Lung (tissue), 12 donors: ENCODE results near the gene KYNU. TPM values are rescaled to one million over a fixed set of nuclear protein-coding genes. Genes with fewer than 3 reads are reported as not detected.

Experiments used
- ATAC-seq: fragments of 200-7000 bp; cut with Tn5 transposase; one replicate; pipeline ENCODE4 v1.9.1; 2020; ENCODE audit warnings: moderate number of reproducible peaks; ENCODE audit not compliant: insufficient read depth, low FRiP score
- DNase-seq, 3 donors: peaks; one replicate each; pipeline ENCODE4 v3.0.0-alpha.2; 2013 to 2017
- H3K27ac ChIP-seq, 2 donors: one replicate each; pipeline ENCODE4 v1.5.1; 2013; ENCODE audit warnings: mild to moderate bottlenecking in 2 of 2, moderate library complexity in 2 of 2, control low read depth in 1 of 2, inconsistent platforms in 1 of 2, low read depth in 1 of 2, low read length in 1 of 2
- H3K27me3 ChIP-seq, 3 donors: one replicate each; pipeline ENCODE4 v1.5.1; 2013; ENCODE audit warnings: low read length in 2 of 3; ENCODE audit not compliant: control insufficient read depth in 3 of 3, insufficient read depth in 3 of 3
- H3K36me3 ChIP-seq, 4 donors: one replicate each; pipeline ENCODE4 v1.5.1; 2013; ENCODE audit warnings: low read length in 4 of 4, mild to moderate bottlenecking in 1 of 4, moderate library complexity in 1 of 4; ENCODE audit not compliant: control insufficient read depth in 4 of 4, insufficient read depth in 4 of 4
- H3K4me1 ChIP-seq, 5 donors: one replicate each; pipeline ENCODE4 v1.5.1; 2013; ENCODE audit warnings: low read length in 5 of 5, mild to moderate bottlenecking in 2 of 5, moderate library complexity in 1 of 5; ENCODE audit not compliant: control insufficient read depth in 5 of 5, insufficient read depth in 5 of 5
- H3K4me3 ChIP-seq: one replicate; pipeline ENCODE4 v1.5.1; 2013; ENCODE audit warnings: mild to moderate bottlenecking, control low read depth, moderate library complexity
- H3K9ac ChIP-seq, 2 donors: one replicate each; pipeline ENCODE4 v1.5.1; 2013; ENCODE audit warnings: low read length in 2 of 2, control low read depth in 1 of 2; ENCODE audit not compliant: insufficient read depth in 1 of 2
- H3K9me3 ChIP-seq, 4 donors: one replicate each; pipeline ENCODE4 v1.5.1; 2013; ENCODE audit warnings: low read length in 3 of 4, mild to moderate bottlenecking in 1 of 4, moderate library complexity in 1 of 4; ENCODE audit not compliant: control insufficient read depth in 4 of 4, insufficient read depth in 3 of 4
- CTCF ChIP-seq: IDR thresholded peaks from 2 replicates; pipeline ENCODE4 v1.5.1; 2012; ENCODE audit warnings: mild to moderate bottlenecking; ENCODE audit errors: control extremely low read depth, extremely low read depth
- WGBS, 2 donors: extraction: QIAGEN DNeasy Blood & Tissue Kit; methylation state at CpG; one replicate each; pipeline ENCODE4 v1.1.7; 2013; 5-methylcytosine and 5-hydroxymethylcytosine counted together
- polyA plus RNA-seq, 2 donors: library from polyadenylated mRNA; stranded (reverse); fragments of 200-250 nt; gene quantifications; one replicate each; pipeline ENCODE4 v1.2.1, GENCODE V29; 2013
- total RNA-seq, 2 donors: library from RNA; depleted of rRNA in 1 of 2; stranded (reverse); fragments of >200 nt in 1 of 2; gene quantifications; one replicate each; pipeline ENCODE4 v1.2.1, GENCODE V29; 2014 to 2021
- donor health status: control.
- donor health status: control.
- donor health status: Bipolar disorder and iron deficiency.
- donor health status: healthy.
- donor health status: DM: yes; HTN: yes; CAD: no.

Gene KYNU
- total and polyA plus RNA-seq, 4 donors, result 6.4 to 33.9 (median 17.1) TPM

DNA sequence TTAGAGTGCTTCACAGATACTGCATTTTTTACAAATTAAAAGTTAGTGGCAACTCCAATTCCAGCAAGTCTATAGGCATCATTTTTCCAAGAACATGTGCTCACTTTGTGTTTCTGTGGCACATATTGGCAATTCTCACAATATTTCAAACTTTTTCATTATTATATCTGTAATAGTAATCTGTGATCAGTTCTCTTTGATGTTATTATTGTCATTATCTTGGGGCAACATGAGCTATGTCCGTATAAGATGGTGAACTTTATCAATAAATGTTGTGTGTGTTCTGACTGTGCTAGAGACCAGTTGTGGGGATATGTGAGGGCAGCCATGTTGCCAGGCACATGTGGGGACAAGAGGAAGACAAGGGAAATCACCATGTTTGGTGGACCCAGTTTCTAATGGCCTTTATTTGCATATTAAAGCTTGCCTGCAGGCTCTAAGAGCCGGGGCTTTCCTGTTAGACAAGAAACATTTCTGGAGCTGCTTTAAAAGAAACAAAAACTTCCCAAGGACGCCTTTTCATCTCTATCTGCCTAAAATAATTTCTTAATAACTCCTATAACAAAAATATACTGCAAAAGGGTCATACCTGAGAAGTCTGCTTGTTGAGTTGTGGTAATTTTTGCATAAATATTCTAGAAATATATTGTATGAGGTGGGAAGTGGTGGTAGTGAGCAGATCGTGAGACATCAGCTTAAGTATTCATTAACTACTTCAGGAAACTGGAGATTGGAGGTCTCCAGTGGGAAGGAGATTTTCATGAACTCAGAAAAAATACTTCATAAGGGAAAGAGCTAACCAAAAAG lies 37.2 kb downstream of the KYNU start:
- DNase-seq (no peak), ATAC-seq (no peak)
- Histone ChIP-seq H3K4me3 (no peak overlapping the region), H3K9me3 (no peaks in the 10 kb centered on the region), H3K4me1 (no peaks in the 10 kb centered on the region), H3K36me3 (no peaks in the 10 kb centered on the region), H3K27me3 (no peaks in the 10 kb centered on the region), H3K27ac (no peak overlapping the region), H3K9ac (no peak overlapping the region)
- WGBS, 2 donors, result 72 to 82% methylated on average over 4 of the region's 4 CpGs
- TF ChIP-seq CTCF, result no peak

GRCh38 chr2:142915502-142915901 lies 38.0 kb downstream of the KYNU start:
- ATAC-seq (no peak), DNase-seq (no peak)
- H3K9me3 ChIP-seq, result no peaks in the 10 kb centered on the region
- no peak overlapping the region for H3K27ac ChIP-seq
- H3K4me1 ChIP-seq, result no peaks in the 10 kb centered on the region
- H3K36me3 ChIP-seq, result no peaks in the 10 kb centered on the region
- H3K27me3 ChIP-seq, result no peaks in the 10 kb centered on the region
- no peak overlapping the region for H3K4me3 ChIP-seq
- 85 to 92% methylated on average over 1 of the region's 1 CpG for WGBS, 2 donors
- no peak overlapping the region for H3K9ac ChIP-seq
- no peak for TF ChIP-seq CTCF

DNA sequence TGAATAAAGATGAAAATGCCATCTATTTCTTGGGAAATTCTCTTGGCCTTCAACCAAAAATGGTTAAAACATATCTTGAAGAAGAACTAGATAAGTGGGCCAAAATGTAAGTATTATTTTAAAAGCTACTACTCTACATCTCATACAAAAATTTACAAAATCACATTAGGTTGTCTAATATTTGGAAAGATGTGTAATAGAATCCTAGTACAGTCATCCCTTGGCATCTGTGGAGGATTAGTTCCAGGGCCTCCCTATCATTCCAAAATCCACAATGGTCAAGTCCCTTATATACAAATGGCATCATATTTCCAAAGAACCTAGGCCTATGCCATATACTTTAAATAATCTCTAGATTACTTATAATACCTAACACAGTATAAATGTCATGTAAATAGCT lies 41.2 kb downstream of the KYNU start:
- Histone ChIP-seq H3K27ac (no peak overlapping the region), H3K36me3 (no peaks in the 10 kb centered on the region), H3K4me1 (no peaks in the 10 kb centered on the region), H3K27me3 (no peaks in the 10 kb centered on the region), H3K9me3 (no peaks in the 10 kb centered on the region), H3K9ac (no peak overlapping the region), H3K4me3 (no peak overlapping the region)
- no peak for ATAC-seq
- TF ChIP-seq CTCF, result no peak
- DNase-seq, result no peak

- no peak overlapping the region for H3K9ac ChIP-seq
- H3K4me1 ChIP-seq, result no peaks in the 10 kb centered on the region
- H3K9me3 ChIP-seq, result no peaks in the 10 kb centered on the region
- DNase-seq, result no peak
- no peak for ATAC-seq
- no peaks in the 10 kb centered on the region for H3K36me3 ChIP-seq
- 80 to 85% methylated on average over 3 of the region's 3 CpGs for WGBS, 2 donors
- no peak for TF ChIP-seq CTCF
- no peaks in the 10 kb centered on the region for H3K27me3 ChIP-seq
- no peak overlapping the region for H3K27ac ChIP-seq
- no peak overlapping the region for H3K4me3 ChIP-seq
Observed at GRCh38 chr2:142920571-142920970, 43.1 kb downstream of the KYNU start.
